HL-60 (cell line): ENCODE data around the gene FOXP1.

ENCODE experiments used
- DNase-seq, 2 experiments: peaks; one replicate each; pipeline ENCODE4 v3.0.0-alpha.2; 2010 to 2020; ENCODE audit warnings: low read depth in 1 of 2, low spot score in 1 of 2
- H3K27ac ChIP-seq: fragments of 250-450 bp; sonication (Bioruptor Pico); replicated peaks from 2 replicates; pipeline ENCODE4 v1.5.1; 2020; ENCODE audit warnings: mild to moderate bottlenecking, moderate library complexity
- H3K27me3 ChIP-seq: fragments of 250-450 bp; sonication (Bioruptor Pico); 2 replicates; pipeline ENCODE4 v1.5.1; 2021; ENCODE audit warnings: mild to moderate bottlenecking, moderate library complexity; ENCODE audit not compliant: insufficient read depth, poor library complexity, severe bottlenecking
- H3K4me3 ChIP-seq: replicated peaks from 2 replicates; pipeline ENCODE4 v1.5.1; 2011; ENCODE audit warnings: mild to moderate bottlenecking, control low read depth, low read length; ENCODE audit not compliant: insufficient read depth
- GABPA ChIP-seq: IDR thresholded peaks from 2 replicates; pipeline ENCODE4 v1.6.1; 2012; ENCODE audit warnings: low read depth
- POLR2AphosphoS5 ChIP-seq: IDR thresholded peaks from 2 replicates; pipeline ENCODE4 v1.6.1; 2012; ENCODE audit warnings: low read depth
- REST ChIP-seq: IDR thresholded peaks from 2 replicates; pipeline ENCODE4 v1.6.1; 2012; ENCODE audit warnings: low read depth; ENCODE audit not compliant: insufficient replicate concordance
- SPI1 ChIP-seq: IDR thresholded peaks from 2 replicates; pipeline ENCODE4 v1.6.1; 2012; ENCODE audit warnings: low read depth, mild to moderate bottlenecking, borderline replicate concordance
- TF ChIP-seq, protein P1 (sequence below): IDR thresholded peaks from one replicate; pipeline ENCODE4 v1.5.1; 2011; ENCODE audit warnings: low read length, control low read depth, inconsistent platforms; ENCODE audit not compliant: insufficient read depth

The FOXP1 gene

GRCh38 chr3:71086777-71087142 is 496.8 kb downstream of the FOXP1 start:
- H3K27ac ChIP-seq, result no peak overlapping the region
- DNase-seq, result no peak
- TF ChIP-seq, protein P1, sequence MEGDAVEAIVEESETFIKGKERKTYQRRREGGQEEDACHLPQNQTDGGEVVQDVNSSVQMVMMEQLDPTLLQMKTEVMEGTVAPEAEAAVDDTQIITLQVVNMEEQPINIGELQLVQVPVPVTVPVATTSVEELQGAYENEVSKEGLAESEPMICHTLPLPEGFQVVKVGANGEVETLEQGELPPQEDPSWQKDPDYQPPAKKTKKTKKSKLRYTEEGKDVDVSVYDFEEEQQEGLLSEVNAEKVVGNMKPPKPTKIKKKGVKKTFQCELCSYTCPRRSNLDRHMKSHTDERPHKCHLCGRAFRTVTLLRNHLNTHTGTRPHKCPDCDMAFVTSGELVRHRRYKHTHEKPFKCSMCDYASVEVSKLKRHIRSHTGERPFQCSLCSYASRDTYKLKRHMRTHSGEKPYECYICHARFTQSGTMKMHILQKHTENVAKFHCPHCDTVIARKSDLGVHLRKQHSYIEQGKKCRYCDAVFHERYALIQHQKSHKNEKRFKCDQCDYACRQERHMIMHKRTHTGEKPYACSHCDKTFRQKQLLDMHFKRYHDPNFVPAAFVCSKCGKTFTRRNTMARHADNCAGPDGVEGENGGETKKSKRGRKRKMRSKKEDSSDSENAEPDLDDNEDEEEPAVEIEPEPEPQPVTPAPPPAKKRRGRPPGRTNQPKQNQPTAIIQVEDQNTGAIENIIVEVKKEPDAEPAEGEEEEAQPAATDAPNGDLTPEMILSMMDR, result no peak
- no peak for TF ChIP-seq POLR2AphosphoS5
- no peak for TF ChIP-seq REST
- TF ChIP-seq GABPA, result no peak
- TF ChIP-seq SPI1, result no peak
- H3K27me3 ChIP-seq, result no peaks in the 10 kb centered on the region
- H3K4me3 ChIP-seq, result no peak overlapping the region

DNA sequence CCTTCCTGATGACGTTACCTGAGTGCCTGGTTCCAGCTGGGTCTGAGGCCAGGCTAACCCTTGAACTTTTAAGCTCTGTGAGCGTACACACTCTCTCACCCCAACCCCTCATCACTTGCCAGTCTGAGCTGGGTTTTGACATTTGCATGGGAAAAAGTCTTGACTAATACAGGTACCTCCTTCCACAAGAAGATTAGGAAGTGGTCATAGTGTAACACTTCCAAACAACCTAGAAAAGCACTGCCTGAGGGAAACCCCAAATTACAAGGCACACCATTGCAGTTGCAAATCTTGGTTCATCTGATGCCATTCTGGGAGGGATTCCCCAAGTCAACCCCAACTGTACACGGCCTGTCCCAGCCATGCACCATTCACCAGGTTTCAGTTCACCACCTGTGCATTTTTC is 499.8 kb downstream of the FOXP1 start:
- DNase-seq, result no peak
- Histone ChIP-seq H3K4me3 (no peak overlapping the region), H3K27me3 (no peaks in the 10 kb centered on the region), H3K27ac (no peak overlapping the region)
- TF ChIP-seq GABPA (no peak), SPI1 (no peak), POLR2AphosphoS5 (no peak), REST (no peak)
- TF ChIP-seq, protein P1, result no peak

DNA sequence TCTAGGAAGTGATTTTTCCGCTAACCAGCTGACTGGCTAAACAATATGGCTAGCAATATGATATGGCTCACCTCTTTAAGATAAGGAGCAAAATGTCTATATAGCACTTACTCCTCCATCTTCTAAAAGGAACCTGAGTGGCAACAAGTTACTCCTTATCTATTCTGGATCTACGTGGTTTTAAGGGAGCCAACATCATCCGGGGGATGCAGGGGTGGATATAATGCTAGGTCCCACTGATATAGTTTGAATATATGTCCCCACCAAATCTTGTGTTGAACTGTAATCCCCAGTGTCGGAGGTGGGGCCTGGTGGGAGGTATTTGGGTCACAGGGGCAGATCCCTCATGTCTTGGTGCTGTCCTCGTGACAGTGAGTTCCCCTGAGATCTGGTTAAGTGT is 500.7 kb downstream of the FOXP1 start:
- Histone ChIP-seq H3K4me3 (no peak overlapping the region), H3K27me3 (no peaks in the 10 kb centered on the region), H3K27ac (no peak overlapping the region)
- TF ChIP-seq SPI1, result no peak
- no peak for TF ChIP-seq POLR2AphosphoS5
- TF ChIP-seq, protein P1, result no peak
- no peak for DNase-seq

GRCh38 chr3:71080517-71081083 is 502.9 kb downstream of the FOXP1 start:
- no peak for DNase-seq
- H3K4me3 ChIP-seq, result no peak overlapping the region
- no peaks in the 10 kb centered on the region for H3K27me3 ChIP-seq
- no peak overlapping the region for H3K27ac ChIP-seq
- TF ChIP-seq POLR2AphosphoS5 (no peak), GABPA (no peak), SPI1 (no peak), REST (no peak)
- TF ChIP-seq, protein P1, result no peak
